IMR-90 (cell line): ENCODE data around the gene HBD. TPM values are rescaled to one million over a fixed set of nuclear protein-coding genes. Genes with fewer than 3 reads are reported as not detected.

Experiments used
- ATAC-seq: fragments of 200-7000 bp; cut with Tn5 transposase; 2 replicates; pipeline ENCODE4 v1.9.1; 2020; ENCODE audit warnings: low read depth, mild to moderate bottlenecking, moderate library complexity
- BruUV-seq: library from RNA; stranded (reverse); fragments of 400-500 nt; replicated peaks from 2 replicates; lab custom pipeline; 2021; lab: Mats Ljungman, UMichigan
- CTCF ChIA-PET: fragments of 300-600 bp; formaldehyde crosslinking; extraction: SDS; loops from one replicate; lab custom pipeline; 2021; ENCODE audit warnings: antibody characterized with exemption; lab: Yijun Ruan, JAX
- POLR2A ChIA-PET: fragments of 300-600 bp; sonication (Branson Sonifier 250); formaldehyde crosslinking; loops from one replicate; lab custom pipeline; 2022; ENCODE audit warnings: antibody characterized with exemption; ENCODE audit not compliant: unreplicated experiment; lab: Charles Lee
- DNase-seq: peaks from one replicate; pipeline ENCODE4 v3.0.0; 2013
- H2AFZ ChIP-seq: replicated peaks from 2 replicates; pipeline ENCODE3; 2013; ENCODE audit warnings: low read length, mild to moderate bottlenecking; ENCODE audit not compliant: poor library complexity
- H2AK5ac ChIP-seq: 2 replicates; pipeline ENCODE4 v1.6.1; 2013; ENCODE audit warnings: low read depth, low read length, inconsistent platforms
- H2AK9ac ChIP-seq: replicated peaks from 2 replicates; pipeline ENCODE3; 2013; ENCODE audit warnings: mild to moderate bottlenecking, low read depth, low read length, moderate library complexity; ENCODE audit not compliant: poor library complexity
- H2BK120ac ChIP-seq: 2 replicates; pipeline ENCODE4 v1.6.1; 2013; ENCODE audit warnings: low read depth, low read length, inconsistent platforms
- H2BK15ac ChIP-seq: 3 replicates; pipeline ENCODE4 v1.6.1; 2013; ENCODE audit warnings: low read depth, low read length, inconsistent platforms
- H2BK20ac ChIP-seq: 2 replicates; pipeline ENCODE4 v1.6.1; 2013; ENCODE audit warnings: low read depth, mild to moderate bottlenecking, inconsistent platforms, low read length, moderate library complexity
- H2BK5ac ChIP-seq: 2 replicates; pipeline ENCODE4 v1.6.1; 2013; ENCODE audit warnings: mild to moderate bottlenecking, low read depth, low read length, inconsistent platforms; ENCODE audit not compliant: poor library complexity, severe bottlenecking
- H3K14ac ChIP-seq: replicated peaks from 2 replicates; pipeline ENCODE4 v1.6.1; 2013; ENCODE audit warnings: low read depth, low read length, inconsistent platforms
- H3K18ac ChIP-seq: 2 replicates; pipeline ENCODE4 v1.6.1; 2013; ENCODE audit warnings: low read depth, low read length, control low read depth
- H3K23ac ChIP-seq: 2 replicates; pipeline ENCODE4 v1.6.1; 2013; ENCODE audit warnings: low read depth, low read length, inconsistent platforms
- H3K27ac ChIP-seq: 2 replicates; pipeline ENCODE4 v1.5.1; 2013; ENCODE audit warnings: mild to moderate bottlenecking, control low read depth, low read length; ENCODE audit not compliant: insufficient read depth
- H3K27me3 ChIP-seq: 2 replicates; pipeline ENCODE4 v1.6.1; 2013; ENCODE audit warnings: low read length; ENCODE audit not compliant: control insufficient read depth, insufficient read depth
- H3K36me3 ChIP-seq: 2 replicates; pipeline ENCODE4 v1.6.1; 2013; ENCODE audit warnings: low read length, mixed read lengths; ENCODE audit not compliant: control insufficient read depth, insufficient read depth
- H3K4ac ChIP-seq: 2 replicates; pipeline ENCODE4 v1.6.1; 2013; ENCODE audit warnings: low read depth, low read length, inconsistent platforms
- H3K4me1 ChIP-seq: 2 replicates; pipeline ENCODE4 v1.6.1; 2013; ENCODE audit warnings: low read length, mixed read lengths; ENCODE audit not compliant: control insufficient read depth, insufficient read depth
- H3K4me2 ChIP-seq: 2 replicates; pipeline ENCODE4 v1.6.1; 2013; ENCODE audit warnings: low read depth, mild to moderate bottlenecking, control low read depth, low read length, moderate library complexity
- H3K4me3 ChIP-seq: 2 replicates; pipeline ENCODE4 v1.5.1; 2013; ENCODE audit warnings: low read depth, mild to moderate bottlenecking, control low read depth, low read length, moderate library complexity; ENCODE audit not compliant: insufficient read depth
- H3K56ac ChIP-seq: 2 replicates; pipeline ENCODE4 v1.6.1; 2013; ENCODE audit warnings: low read length, inconsistent platforms; ENCODE audit not compliant: insufficient read depth; ENCODE audit errors: extremely low read depth
- H3K79me1 ChIP-seq, 2 experiments: 2 replicates each; pipeline ENCODE4 v1.6.1; 2013; ENCODE audit warnings: low read length in 2 of 2, inconsistent platforms in 1 of 2, low read depth in 1 of 2
- H3K9ac ChIP-seq: 2 replicates; pipeline ENCODE4 v1.6.1; 2013; ENCODE audit warnings: low read depth, low read length, control low read depth
- H3K9me1 ChIP-seq: 2 replicates; pipeline ENCODE4 v1.6.1; 2013; ENCODE audit warnings: low read length, inconsistent platforms; ENCODE audit not compliant: insufficient read depth
- H3K9me3 ChIP-seq: 2 replicates; pipeline ENCODE4 v1.6.1; 2013; ENCODE audit warnings: low read length; ENCODE audit not compliant: control insufficient read depth, insufficient read depth
- H4K20me1 ChIP-seq: 2 replicates; pipeline ENCODE4 v1.6.1; 2013; ENCODE audit warnings: low read length, inconsistent platforms; ENCODE audit not compliant: insufficient read depth
- H4K5ac ChIP-seq: 2 replicates; pipeline ENCODE4 v1.6.1; 2013; ENCODE audit warnings: mild to moderate bottlenecking, low read depth, low read length, control low read depth
- H4K8ac ChIP-seq, 2 experiments: 2 replicates each; pipeline ENCODE4 v1.6.1; 2013; ENCODE audit warnings: low read depth in 2 of 2, low read length in 2 of 2, control low read depth in 1 of 2, inconsistent platforms in 1 of 2
- H4K91ac ChIP-seq: 2 replicates; pipeline ENCODE4 v1.6.1; 2013; ENCODE audit warnings: low read depth, low read length, inconsistent platforms; ENCODE audit not compliant: insufficient read depth
- CHD1 ChIP-seq: IDR thresholded peaks from 2 replicates; pipeline ENCODE4 v1.6.1; 2012; ENCODE audit warnings: low read depth, low read length, improper control_type of control experiment
- ELK1 ChIP-seq: fragments of 150-350 bp; IDR thresholded peaks from 2 replicates; pipeline ENCODE4 v1.6.1; 2016; ENCODE audit warnings: low read depth, mild to moderate bottlenecking, low read length, moderate library complexity, borderline replicate concordance
- MAFK ChIP-seq: IDR thresholded peaks from 2 replicates; pipeline ENCODE4 v1.6.1; 2012; ENCODE audit warnings: low read depth, low read length, improper control_type of control experiment
- MAZ ChIP-seq: IDR thresholded peaks from 2 replicates; pipeline ENCODE4 v1.6.1; 2012; ENCODE audit warnings: low read depth, mild to moderate bottlenecking, low read length, improper control_type of control experiment, moderate library complexity, borderline replicate concordance
- MXI1 ChIP-seq: IDR thresholded peaks from 2 replicates; pipeline ENCODE4 v1.6.1; 2012; ENCODE audit warnings: low read depth, mild to moderate bottlenecking, low read length, moderate library complexity, borderline replicate concordance
- NFE2L2 ChIP-seq: fragments of 150-350 bp; IDR thresholded peaks from 2 replicates; pipeline ENCODE4 v1.6.1; 2016; ENCODE audit warnings: low read depth, mild to moderate bottlenecking, low read length
- POLR2A ChIP-seq: IDR thresholded peaks from 2 replicates; pipeline ENCODE4 v1.6.1; 2012; ENCODE audit warnings: mild to moderate bottlenecking, low read depth, low read length
- RCOR1 ChIP-seq: IDR thresholded peaks from 2 replicates; pipeline ENCODE4 v1.6.1; 2012; ENCODE audit warnings: mild to moderate bottlenecking, low read length, improper control_type of control experiment; ENCODE audit not compliant: insufficient replicate concordance
- USF2 ChIP-seq: fragments of 150-350 bp; IDR thresholded peaks from 2 replicates; pipeline ENCODE4 v1.6.1; 2017; ENCODE audit warnings: mild to moderate bottlenecking, antibody characterized with exemption, low read length, low read depth
- WGBS, 2 experiments: methylation state at CpG; one replicate each; pipeline versions ENCODE4 v1.1.5 to v1.1.7; 2013; ENCODE audit warnings: missing lambda C conversion rate in 2 of 2; ENCODE audit not compliant: insufficient read length in 1 of 2; ENCODE audit errors: extremely low coverage in 2 of 2; 5-methylcytosine and 5-hydroxymethylcytosine counted together
- dilution Hi-C: fragments of 300-500 bp; cut with HindIII; formaldehyde crosslinking; loops from one replicate; pipeline ENCODE4 v1.14.3; 2018; ENCODE audit warnings: low sequenced_read_pairs; ENCODE audit not compliant: unreplicated experiment
- in situ Hi-C: fragments of 300-500 bp; cut with MboI; formaldehyde crosslinking; loops from 3 replicates; pipeline ENCODE4 v1.14.3; 2019; ENCODE audit warnings: low sequenced_read_pairs, inconsistent platforms, mixed read lengths
- intact Hi-C: fragments of 100-400 bp; cut with micrococcal nuclease; formaldehyde crosslinking; loops from 2 replicates; pipeline ENCODE4 v1.10.0; 2022
- polyA plus RNA-seq, 3 experiments: library from polyadenylated mRNA; depleted of rRNA; stranded (reverse); fragments of >200 nt; gene quantifications; 2 replicates each; pipeline ENCODE4 v1.2.3, GENCODE V29; 2012; ENCODE audit warnings: low replicate concordance in 1 of 3
- total RNA-seq: library from RNA; depleted of rRNA; stranded (reverse); fragments of >200 nt; gene quantifications from 2 replicates; pipeline ENCODE4 v1.2.3, GENCODE V29; 2012

The HBD gene
- total and polyA plus RNA-seq, 2 of the 4 experiments (the other 2 are of a cell fraction) = 6.3 to 12.0 TPM

DNA sequence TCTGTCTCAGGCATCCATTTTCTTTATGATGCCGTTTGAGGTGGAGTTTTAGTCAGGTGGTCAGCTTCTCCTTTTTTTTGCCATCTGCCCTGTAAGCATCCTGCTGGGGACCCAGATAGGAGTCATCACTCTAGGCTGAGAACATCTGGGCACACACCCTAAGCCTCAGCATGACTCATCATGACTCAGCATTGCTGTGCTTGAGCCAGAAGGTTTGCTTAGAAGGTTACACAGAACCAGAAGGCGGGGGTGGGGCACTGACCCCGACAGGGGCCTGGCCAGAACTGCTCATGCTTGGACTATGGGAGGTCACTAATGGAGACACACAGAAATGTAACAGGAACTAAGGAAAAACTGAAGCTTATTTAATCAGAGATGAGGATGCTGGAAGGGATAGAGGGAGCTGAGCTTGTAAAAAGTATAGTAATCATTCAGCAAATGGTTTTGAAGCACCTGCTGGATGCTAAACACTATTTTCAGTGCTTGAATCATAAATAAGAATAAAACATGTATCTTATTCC lies 46.4 kb upstream of the HBD start (continued):
- TF ChIP-seq MAZ = peak; percentile 45; the same call in 1 of the 2 replicates

GRCh38 chr11:5279471-5280090 lies 45.3 kb upstream of the HBD start:
- H2AK9ac ChIP-seq = no peak overlapping the region
- ChIA-PET CTCF (interaction anchor here (0.6 to 1.1 kb wide), 2 partner anchors 12 to 75 kb away, joined by 3 to 5 read pairs; no protein-coding TSS in a partner anchor), POLR2A (no interaction called here)
- no peaks in the 10 kb centered on the region for H3K9me3 ChIP-seq
- no peaks in the 10 kb centered on the region for H3K27me3 ChIP-seq
- peak overlapping the region; percentile 92 for H3K14ac ChIP-seq
- H3K36me3 ChIP-seq = no peaks in the 10 kb centered on the region
- ATAC-seq (no peak), DNase-seq (no peak)
- H3K4me3 ChIP-seq = no peak overlapping the region
- H3K27ac ChIP-seq = peak overlapping the region; percentile 83
- dilution Hi-C loops = no loop called here
- H3K4ac ChIP-seq = peak overlapping the region; percentile 96
- H4K8ac ChIP-seq = peak overlapping the region; percentile 83 to 96
- peaks cover 7% of the 10 kb centered on the region for H3K9me1 ChIP-seq
- H2BK5ac ChIP-seq = peak overlapping the region; percentile 97
- peak overlapping the region; percentile 99 for H2BK15ac ChIP-seq
- peak overlapping the region; percentile 75 for H2AFZ ChIP-seq
- peak overlapping the region; percentile 79 for H3K23ac ChIP-seq
- H3K4me1 ChIP-seq = peaks cover 14% of the 10 kb centered on the region
- in situ Hi-C loops = loop anchor here (10.0 kb wide), 1 partner anchor 85 kb away; no protein-coding TSS in a partner anchor
- no peaks in the 10 kb centered on the region for H4K20me1 ChIP-seq
- H3K18ac ChIP-seq = peak overlapping the region; percentile 99
- peak overlapping the region; percentile 70; the same call in 1 of the 2 replicates for H3K56ac ChIP-seq
- intact Hi-C loops = no loop called here
- WGBS, 2 experiments = no CpG with 5 or more reads among the region's 4 CpGs
- H4K91ac ChIP-seq = peak overlapping the region; percentile 100
- TF ChIP-seq MXI1 (no peak), USF2 (no peak), MAZ (no peak), ELK1 (no peak), NFE2L2 (no peak), RCOR1 (no peak), MAFK (no peak), POLR2A (no peak), CHD1 (no peak)
- peak overlapping the region; percentile 98 for H2BK120ac ChIP-seq
- peak overlapping the region; percentile 97 for H2BK20ac ChIP-seq
- H3K4me2 ChIP-seq = no peak overlapping the region
- no peaks in the 10 kb centered on the region for H3K79me1 ChIP-seq
- H2AK5ac ChIP-seq = peak overlapping the region; percentile 93
- no TSS peak for BruUV-seq
- peak overlapping the region; percentile 99 for H4K5ac ChIP-seq
- peak overlapping the region; percentile 14; the same call in 1 of the 2 replicates for H3K9ac ChIP-seq
